ENCODE data around the gene HSF4. TPM values are rescaled to one million over a fixed set of nuclear protein-coding genes. Genes with fewer than 3 reads are reported as not detected.
A peak's percentile ranks its signal among the peaks of the same experiment; 100 is the strongest.

HSF4 gene
- total RNA-seq, 1 donor from 2014 or later = 70.5 TPM

GRCh38 chr16:67156143-67156844, 8.3 kb upstream of the HSF4 start:
- H3K9me3 ChIP-seq (replicated peaks) = no peaks in the 10 kb centered on the region
- no peaks in the 10 kb centered on the region for H3K36me3 ChIP-seq
- no peak for DNase-seq
- TF ChIP-seq CTCF (IDR thresholded peaks at IDR 0.05; ENCODE audit: borderline replicate concordance) = no peak
- no peaks in the 10 kb centered on the region for H3K27me3 ChIP-seq (ENCODE audit: low read depth)
- H3K4me1 ChIP-seq = peaks cover 45% of the 10 kb centered on the region
- no peak overlapping the region for H3K4me3 ChIP-seq
- no peak overlapping the region for H3K27ac ChIP-seq (replicated peaks)
- intact Hi-C loops (cut with micrococcal nuclease) = no loop called here

DNA sequence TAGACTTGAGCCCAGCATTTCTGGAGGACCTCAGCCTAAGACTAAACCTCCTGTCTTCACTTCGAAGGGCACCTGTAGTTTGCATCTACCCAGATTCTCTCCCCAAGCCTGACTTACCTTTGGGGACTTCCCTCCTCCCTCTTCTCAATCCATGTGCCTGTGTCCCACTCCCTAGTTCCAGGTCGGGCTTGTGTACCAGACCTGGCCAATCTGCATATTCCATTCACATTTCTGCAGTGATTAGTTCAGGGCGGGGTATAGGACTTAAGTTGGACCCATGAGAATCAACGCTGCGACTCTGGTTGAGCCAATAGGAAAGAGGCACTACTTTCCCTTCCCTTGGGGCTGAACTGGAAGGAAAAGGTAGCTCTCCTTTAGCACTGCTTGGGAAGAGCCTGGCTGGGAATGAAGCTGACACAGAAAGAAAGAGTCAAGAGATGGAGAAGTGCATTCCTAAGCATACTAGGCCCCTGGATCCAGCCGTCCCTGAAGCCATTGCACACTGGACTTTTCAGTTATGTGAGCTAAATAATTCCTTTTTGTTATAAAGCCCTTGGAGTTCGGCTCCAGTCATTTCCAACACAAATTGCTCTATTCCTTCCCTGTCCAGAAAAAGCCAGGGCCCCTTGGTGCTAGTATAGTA, 7.3 kb upstream of the HSF4 start:
- DNase-seq = no peak
- Histone ChIP-seq H3K36me3 (no peaks in the 10 kb centered on the region), H3K27ac (replicated peaks) (no peak overlapping the region), H3K4me3 (no peak overlapping the region), H3K27me3 (ENCODE audit: low read depth) (peaks cover 4% of the 10 kb centered on the region), H3K4me1 (peaks cover 51% of the 10 kb centered on the region), H3K9me3 (replicated peaks) (no peaks in the 10 kb centered on the region)
- intact Hi-C loops (cut with micrococcal nuclease) = no loop called here
- TF ChIP-seq CTCF (IDR thresholded peaks at IDR 0.05; ENCODE audit: borderline replicate concordance) = no peak

GRCh38 chr16:67157892-67158635, 6.5 kb upstream of the HSF4 start:
- H3K9me3 ChIP-seq (replicated peaks) = no peaks in the 10 kb centered on the region
- peaks cover 13% of the 10 kb centered on the region for H3K27me3 ChIP-seq (ENCODE audit: low read depth)
- peaks cover 60% of the 10 kb centered on the region for H3K4me1 ChIP-seq
- no peak overlapping the region for H3K27ac ChIP-seq (replicated peaks)
- DNase-seq = no peak
- no peaks in the 10 kb centered on the region for H3K36me3 ChIP-seq
- no peak overlapping the region for H3K4me3 ChIP-seq
- no peak for TF ChIP-seq CTCF (IDR thresholded peaks at IDR 0.05; ENCODE audit: borderline replicate concordance)
- intact Hi-C loops (cut with micrococcal nuclease) = no loop called here

GRCh38 chr16:67158637-67159600, 5.6 kb upstream of the HSF4 start:
- Histone ChIP-seq H3K27me3 (ENCODE audit: low read depth) (peaks cover 21% of the 10 kb centered on the region), H3K4me1 (peaks cover 68% of the 10 kb centered on the region)
- intact Hi-C loops (cut with micrococcal nuclease) = no loop called here

More at GRCh38 chr16:67158637-67159600, 5.6 kb upstream of the HSF4 start:
- peak overlapping the region; percentile 98 for H3K4me3 ChIP-seq
- no peaks in the 10 kb centered on the region for H3K9me3 ChIP-seq (replicated peaks)
- peak; percentile 36 for DNase-seq
- TF ChIP-seq CTCF (IDR thresholded peaks at IDR 0.05; ENCODE audit: borderline replicate concordance) = no peak
- no peaks in the 10 kb centered on the region for H3K36me3 ChIP-seq
- H3K27ac ChIP-seq (replicated peaks) = peak overlapping the region; percentile 90

Measured in left ventricle myocardium inferior (tissue), 1 donor.